GM12891 (cell line): ENCODE measurements around the gene ARL8A.

Experiments used
- DNase-seq: peaks from one replicate; pipeline ENCODE4 v3.0.0; 2011; ENCODE audit warnings: low spot score; ENCODE audit not compliant: insufficient read length
- FAIRE-seq: peaks from 2 replicates; lab custom pipeline; 2011; peaks lifted over from hg19 to GRCh38; lab: Jason Lieb, UNC
- PAX5 ChIP-seq: IDR thresholded peaks from 2 replicates; pipeline ENCODE4 v1.6.1; 2011; ENCODE audit warnings: low read length, moderate library complexity, mild to moderate bottlenecking; ENCODE audit not compliant: insufficient read depth, severe bottlenecking
- POLR2A ChIP-seq: IDR thresholded peaks from 2 replicates; pipeline ENCODE4 v1.6.1; 2011; ENCODE audit warnings: low read depth, low read length, control low read depth
- POLR2AphosphoS5 ChIP-seq: IDR thresholded peaks from 2 replicates; pipeline ENCODE4 v1.6.1; 2011; ENCODE audit warnings: low read depth, low read length, control low read depth
- POU2F2 ChIP-seq: IDR thresholded peaks from 2 replicates; pipeline ENCODE4 v1.6.1; 2011; ENCODE audit warnings: low read depth, mild to moderate bottlenecking, control low read depth, low read length, moderate library complexity
- SPI1 ChIP-seq: IDR thresholded peaks from 2 replicates; pipeline ENCODE4 v1.6.1; 2011; ENCODE audit warnings: low read depth, low read length, control low read depth
- TAF1 ChIP-seq: IDR thresholded peaks from 2 replicates; pipeline ENCODE4 v1.6.1; 2011; ENCODE audit warnings: low read depth, low read length, control low read depth

The ARL8A gene

DNA sequence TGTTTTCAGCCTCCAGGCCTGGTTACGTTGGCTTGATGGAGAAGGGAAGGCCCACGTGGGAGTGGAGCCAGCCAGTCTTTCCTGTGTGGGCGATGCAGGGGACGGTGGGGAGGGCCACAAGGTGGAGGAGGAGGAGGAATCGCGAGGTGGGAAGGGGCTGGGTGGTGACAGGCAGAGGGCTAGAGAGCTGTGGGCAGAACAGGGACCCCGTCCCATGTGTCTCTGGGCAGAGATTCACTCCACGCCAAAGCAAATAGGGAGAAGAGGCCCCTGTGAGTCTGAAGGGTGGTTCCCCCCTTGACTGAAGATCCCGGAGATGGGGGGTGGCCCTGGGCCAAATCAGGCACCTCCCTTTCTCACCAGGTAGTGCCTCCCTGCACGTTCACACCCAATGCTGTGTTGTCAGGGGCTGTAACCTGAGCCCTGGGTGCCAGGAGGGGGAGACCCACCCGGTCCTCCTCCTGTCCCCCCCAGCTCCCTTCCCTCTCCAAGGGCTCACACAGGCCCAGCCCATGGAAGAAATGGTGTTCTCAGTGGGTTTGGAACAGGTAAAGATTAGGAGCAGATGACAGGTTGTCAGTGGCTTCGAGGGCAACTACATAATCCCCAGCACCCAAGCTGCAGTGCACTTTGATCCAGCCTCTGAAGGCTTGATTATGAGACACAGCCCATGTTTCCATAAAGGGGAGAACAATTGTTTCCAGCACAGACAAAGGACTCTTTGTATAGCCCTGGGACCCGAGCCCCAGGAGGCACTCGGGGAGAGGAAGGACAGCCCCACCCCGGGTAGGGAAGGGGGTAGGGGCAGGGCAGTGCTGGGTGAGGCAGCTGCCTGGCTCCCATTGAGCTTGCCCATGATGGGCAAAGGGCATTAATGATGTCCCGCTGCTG, 59.5 kb downstream of the ARL8A start:
- no peak for FAIRE-seq
- no peak for DNase-seq
- TF ChIP-seq POU2F2 (no peak), TAF1 (no peak), PAX5 (no peak), POLR2A (no peak), POLR2AphosphoS5 (no peak), SPI1 (no peak)
